Heart left ventricle (tissue), 13 donors: ENCODE results near the gene RXRB.

Experiments used
- POLR2A ChIP-seq, 2 donors: fragments of 450-650 bp; IDR thresholded peaks; one replicate each; pipeline ENCODE4 v1.6.1; 2017; ENCODE audit warnings: antibody characterized with exemption in 2 of 2, mild to moderate bottlenecking in 2 of 2, moderate library complexity in 2 of 2
- TF ChIP-seq, protein P1 (sequence below), 12 donors: fragments of 200-600 bp; sonication (generic) in 4 of 12; IDR thresholded peaks; one replicate each; pipeline versions ENCODE4 v1.5.0 to v1.8.0; 2018 to 2022; ENCODE audit warnings: antibody characterized with exemption in 12 of 12, mild to moderate bottlenecking in 5 of 12
- donor health status: ischemic (EF 13 %, LVEDD 7.1; RV severe dilation, severe dysfunction).
- donor health status: DM: no; HTN: yes; CAD: no.
- donor health status: DM: no; HTN: no; CAD: no.
- donor health status: ischemic (EF 25% LVEDD 6.9; RV normal size, moderate dysfunction).
- donor health status: ischemic (EF 25% LVEDD 5.7; RV mildly dilated, moderate dysfunction).
- donor health status: ischemic (EF 35%, LVEDD 5.7; RV mildly dilated, moderate dysfunction).
- donor health status: nonischemic (EF 11% LVEDD 7.7; RV severe dilation, severe dysfunction).
- donor health status: DM: yes; HTN: yes; CAD: no.
- donor health status: PGD.
- donor health status: ischemic (EF 29% LVEDD 5.4; RV normal size, mild dysfunction).
- donor health status: nonischemic (EF 23%, LVEDD 6.1; RV moderate dilation, normal function).

DNA sequence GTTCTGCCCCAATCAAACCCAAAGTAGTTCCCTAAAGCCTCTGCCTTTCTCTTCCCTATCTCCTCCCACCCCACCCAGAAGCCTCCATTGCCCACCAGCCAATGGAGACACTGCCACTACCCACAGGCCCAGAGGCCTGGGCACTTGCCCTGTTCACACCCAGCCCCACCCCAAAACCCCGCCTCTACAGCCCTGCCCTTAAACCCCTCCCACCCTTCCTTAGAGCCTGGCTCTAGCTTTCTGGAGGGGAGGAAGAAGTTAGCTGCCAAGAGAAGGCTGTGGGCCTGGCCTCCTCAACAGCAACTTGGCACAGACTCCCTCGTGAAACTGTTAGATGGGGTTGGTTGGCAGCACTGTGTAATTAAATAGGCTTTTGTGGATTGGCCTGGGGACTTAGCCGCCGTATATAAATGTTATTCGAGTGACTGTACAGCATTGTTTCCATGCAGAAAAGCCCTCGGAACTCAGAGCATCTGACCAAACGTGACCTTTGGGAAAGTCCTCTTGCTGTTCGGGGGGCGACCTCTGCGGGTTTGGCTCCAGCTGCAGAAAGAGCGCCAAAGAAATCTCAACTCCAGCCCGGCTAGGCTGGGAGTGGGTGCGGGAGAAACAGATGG, 39.6 kb downstream of the RXRB start:
- TF ChIP-seq, protein P1, sequence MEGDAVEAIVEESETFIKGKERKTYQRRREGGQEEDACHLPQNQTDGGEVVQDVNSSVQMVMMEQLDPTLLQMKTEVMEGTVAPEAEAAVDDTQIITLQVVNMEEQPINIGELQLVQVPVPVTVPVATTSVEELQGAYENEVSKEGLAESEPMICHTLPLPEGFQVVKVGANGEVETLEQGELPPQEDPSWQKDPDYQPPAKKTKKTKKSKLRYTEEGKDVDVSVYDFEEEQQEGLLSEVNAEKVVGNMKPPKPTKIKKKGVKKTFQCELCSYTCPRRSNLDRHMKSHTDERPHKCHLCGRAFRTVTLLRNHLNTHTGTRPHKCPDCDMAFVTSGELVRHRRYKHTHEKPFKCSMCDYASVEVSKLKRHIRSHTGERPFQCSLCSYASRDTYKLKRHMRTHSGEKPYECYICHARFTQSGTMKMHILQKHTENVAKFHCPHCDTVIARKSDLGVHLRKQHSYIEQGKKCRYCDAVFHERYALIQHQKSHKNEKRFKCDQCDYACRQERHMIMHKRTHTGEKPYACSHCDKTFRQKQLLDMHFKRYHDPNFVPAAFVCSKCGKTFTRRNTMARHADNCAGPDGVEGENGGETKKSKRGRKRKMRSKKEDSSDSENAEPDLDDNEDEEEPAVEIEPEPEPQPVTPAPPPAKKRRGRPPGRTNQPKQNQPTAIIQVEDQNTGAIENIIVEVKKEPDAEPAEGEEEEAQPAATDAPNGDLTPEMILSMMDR (IDR thresholded peaks at IDR 0.05): no peak
- no peak for TF ChIP-seq POLR2A (IDR thresholded peaks at IDR 0.05)
